ENCODE measurements around the gene GPHN. TPM values are rescaled to one million over a fixed set of nuclear protein-coding genes. Genes with fewer than 3 reads are reported as not detected.

The GPHN gene
- polyA plus RNA-seq, 6 donors from 2014 or later: 0.10 to 9.7 (median 4.1) TPM

DNA sequence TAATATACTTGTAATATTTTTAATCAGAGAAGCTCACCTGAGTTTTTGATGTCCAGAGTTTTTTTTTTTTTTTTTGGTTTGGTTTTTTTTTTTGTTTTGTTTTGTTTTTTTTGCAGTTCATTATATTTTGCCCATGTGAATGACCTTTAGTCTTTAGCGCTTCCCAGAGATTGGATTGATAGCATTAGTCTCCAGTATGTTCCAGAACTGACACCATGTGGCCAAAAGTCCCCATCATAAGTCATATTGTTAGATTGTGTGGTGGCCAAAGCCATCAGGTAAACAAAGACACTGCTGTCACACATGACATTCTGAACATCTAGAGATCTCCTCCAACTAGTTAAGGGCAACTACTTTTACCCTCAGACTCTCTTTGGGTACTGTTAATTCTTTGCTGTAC, 408.5 kb downstream of the GPHN start:
- ATAC-seq (ENCODE audit: low read depth in 2 of 2) (no peak), DNase-seq (no peak)
- Mint-ChIP-seq H3K36me3 (peaks cover 0 to 17% of the 10 kb centered on the region in 2 donors), H3K4me3 (no peak overlapping the region), H3K4me1 (no peaks in the 10 kb centered on the region), H3K27ac (no peak overlapping the region), H3K9me3 (peaks cover 0 to 16% (median 2%) of the 10 kb centered on the region in 7 donors), H3K27me3 (no peaks in the 10 kb centered on the region)

DNA sequence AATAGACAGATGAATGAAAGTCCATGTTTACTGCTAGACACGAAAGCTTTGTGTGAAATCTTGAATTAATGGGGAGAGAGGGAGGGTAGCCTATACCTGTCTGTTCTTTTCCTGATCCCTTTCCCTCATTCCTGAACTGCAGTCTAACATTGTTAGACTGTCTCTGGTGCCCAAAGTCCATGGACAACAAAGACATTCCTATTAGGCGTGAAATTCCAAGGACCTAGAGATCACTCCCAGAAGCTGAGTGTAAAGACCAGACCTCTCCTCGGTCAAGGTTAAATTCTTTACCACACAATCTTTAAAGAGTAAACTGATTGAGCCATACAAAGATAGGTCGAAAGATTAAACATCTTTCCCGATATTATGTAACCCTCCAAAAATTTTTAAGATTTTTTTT, 410.6 kb downstream of the GPHN start:
- peaks cover 0 to 25% of the 10 kb centered on the region in 2 donors for H3K36me3 Mint-ChIP-seq
- no peaks in the 10 kb centered on the region for H3K4me1 Mint-ChIP-seq

DNA sequence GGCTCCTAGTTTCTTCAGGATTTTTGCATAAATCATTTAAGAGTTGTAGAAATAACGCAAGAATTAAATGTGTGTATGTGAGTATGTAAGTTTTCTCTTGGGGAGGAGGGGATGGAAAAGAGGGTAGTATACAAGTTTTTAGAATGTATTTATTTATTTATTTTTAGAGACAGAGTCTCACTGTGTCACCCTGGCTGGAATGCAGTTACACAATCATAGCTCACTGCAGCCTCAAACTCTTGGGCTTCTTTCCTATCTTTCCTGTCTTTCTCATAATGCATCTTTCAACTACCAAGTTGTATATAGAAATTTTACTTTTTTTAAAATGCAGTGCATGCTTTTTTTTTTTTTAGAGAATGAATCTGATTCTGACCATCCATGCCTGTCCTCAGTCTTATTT, 412.2 kb downstream of the GPHN start:
- Mint-ChIP-seq H3K4me3 (no peak overlapping the region), H3K36me3 (peaks cover 0 to 25% of the 10 kb centered on the region in 2 donors), H3K27me3 (no peaks in the 10 kb centered on the region), H3K27ac (no peak overlapping the region), H3K4me1 (no peaks in the 10 kb centered on the region), H3K9me3 (peaks cover 0 to 16% (median 2%) of the 10 kb centered on the region in 7 donors)
- ATAC-seq (ENCODE audit: low read depth in 2 of 2) (no peak), DNase-seq (no peak)

More for the DNA sequence above, 410.6 kb downstream of the GPHN start:
- H3K27ac Mint-ChIP-seq: no peak overlapping the region
- peaks cover 0 to 16% (median 2%) of the 10 kb centered on the region in 7 donors for H3K9me3 Mint-ChIP-seq
- no peak overlapping the region for H3K4me3 Mint-ChIP-seq
- no peaks in the 10 kb centered on the region for H3K27me3 Mint-ChIP-seq
- ATAC-seq (ENCODE audit: low read depth in 2 of 2) (no peak), DNase-seq (no peak)

DNA sequence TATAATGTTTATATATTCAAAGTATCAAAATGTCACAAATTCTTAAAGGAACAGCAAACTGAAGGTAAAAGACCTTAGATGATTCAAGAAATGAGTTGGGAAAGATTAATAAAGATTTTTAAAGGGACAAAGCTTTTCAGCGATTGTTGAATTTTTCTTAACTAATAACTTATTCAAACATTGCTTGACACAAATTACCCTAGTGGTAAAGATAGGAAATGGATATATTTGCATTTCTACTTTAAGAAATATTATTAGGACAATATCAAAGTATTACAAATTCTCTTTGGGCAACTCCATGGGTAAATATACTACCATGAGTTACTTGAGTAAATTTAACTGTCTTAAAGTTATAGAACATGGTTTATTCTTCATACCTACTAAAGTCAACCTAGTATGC, 415.3 kb downstream of the GPHN start:
- Mint-ChIP-seq H3K27ac (no peak overlapping the region), H3K27me3 (no peaks in the 10 kb centered on the region), H3K4me1 (no peaks in the 10 kb centered on the region), H3K36me3 (peaks cover 0 to 19% of the 10 kb centered on the region in 2 donors), H3K9me3 (peaks cover 0 to 16% (median 4%) of the 10 kb centered on the region in 7 donors), H3K4me3 (no peak overlapping the region)
- ATAC-seq (ENCODE audit: low read depth in 2 of 2): no peak
- no peak for DNase-seq

DNA sequence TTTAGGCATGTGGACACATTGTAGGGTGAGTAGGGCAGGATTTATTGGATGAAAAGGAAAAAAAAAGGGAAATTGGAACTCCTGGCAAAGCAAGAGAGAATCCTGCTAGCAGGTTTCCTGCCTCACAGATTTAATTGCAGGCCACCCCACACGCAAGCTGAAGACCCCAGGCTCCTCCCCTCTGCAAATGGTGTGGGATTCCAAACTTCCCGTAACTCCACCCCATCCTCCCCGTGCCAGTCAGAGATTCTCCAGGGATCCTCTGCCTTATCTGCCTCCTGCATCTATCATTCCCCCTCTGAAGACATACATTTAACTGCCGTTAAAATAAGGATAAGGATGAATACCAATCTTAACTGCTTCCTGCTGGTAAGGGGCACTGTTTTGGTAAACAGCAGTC, 431.5 kb downstream of the GPHN start:
- DNase-seq: no peak
- no peak for ATAC-seq (ENCODE audit: low read depth in 2 of 2)
- Mint-ChIP-seq H3K4me3 (no peak overlapping the region), H3K4me1 (no peaks in the 10 kb centered on the region), H3K27ac (no peak overlapping the region), H3K27me3 (no peaks in the 10 kb centered on the region), H3K36me3 (peaks cover 23 to 26% of the 10 kb centered on the region in 2 donors), H3K9me3 (peaks cover 4 to 63% (median 38%) of the 10 kb centered on the region in 7 donors)

DNA sequence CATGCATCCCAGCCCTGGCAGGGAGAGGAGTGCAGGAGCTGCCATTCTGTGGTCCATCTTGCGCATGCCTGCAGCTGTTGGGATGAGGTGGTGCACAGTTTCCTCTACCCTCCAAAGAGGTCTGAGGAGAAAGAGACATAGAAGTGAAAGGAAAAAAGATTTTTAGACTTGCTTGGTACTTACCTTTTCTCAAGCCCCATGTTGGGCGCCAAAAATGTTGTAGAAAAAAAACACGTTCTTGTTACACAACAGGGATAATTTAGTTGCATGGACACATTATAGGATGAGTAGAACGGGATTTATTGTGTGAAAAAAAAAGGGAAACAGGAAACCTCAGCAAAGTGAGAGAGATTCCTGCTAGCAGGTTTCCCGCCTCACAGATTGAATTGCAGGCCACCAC, 436.9 kb downstream of the GPHN start:
- peaks cover 37% of the 10 kb centered on the region in 2 donors for H3K36me3 Mint-ChIP-seq
- H3K4me1 Mint-ChIP-seq: no peaks in the 10 kb centered on the region
- H3K9me3 Mint-ChIP-seq: peaks cover 10 to 87% (median 56%) of the 10 kb centered on the region in 7 donors

DNA sequence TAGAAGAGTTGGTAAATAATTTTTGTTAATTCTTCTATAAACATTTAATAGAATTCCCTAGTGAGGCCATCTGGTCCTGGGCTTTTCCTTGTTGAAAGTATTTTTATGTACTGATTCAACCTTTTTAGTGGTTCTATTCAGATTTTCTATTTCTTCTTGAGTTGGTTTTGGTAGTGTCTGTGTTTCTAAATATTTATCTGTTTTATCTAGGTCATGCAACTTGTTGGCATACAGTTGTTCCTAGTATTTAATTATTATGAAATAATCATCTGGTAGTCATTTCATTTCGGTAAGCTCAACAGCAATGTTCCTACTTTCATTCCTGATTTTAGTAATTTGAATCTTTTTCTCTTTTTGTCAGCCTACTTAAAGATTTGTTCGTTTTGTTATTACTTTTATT, 447.2 kb downstream of the GPHN start:
- Mint-ChIP-seq H3K4me1 (no peaks in the 10 kb centered on the region), H3K36me3 (peaks cover 24 to 37% of the 10 kb centered on the region in 2 donors)

More for the DNA sequence above, 436.9 kb downstream of the GPHN start:
- ATAC-seq (ENCODE audit: low read depth in 2 of 2) (no peak), DNase-seq (no peak)
- Mint-ChIP-seq H3K27me3 (no peaks in the 10 kb centered on the region), H3K4me3 (no peak overlapping the region), H3K27ac (no peak overlapping the region)

DNA sequence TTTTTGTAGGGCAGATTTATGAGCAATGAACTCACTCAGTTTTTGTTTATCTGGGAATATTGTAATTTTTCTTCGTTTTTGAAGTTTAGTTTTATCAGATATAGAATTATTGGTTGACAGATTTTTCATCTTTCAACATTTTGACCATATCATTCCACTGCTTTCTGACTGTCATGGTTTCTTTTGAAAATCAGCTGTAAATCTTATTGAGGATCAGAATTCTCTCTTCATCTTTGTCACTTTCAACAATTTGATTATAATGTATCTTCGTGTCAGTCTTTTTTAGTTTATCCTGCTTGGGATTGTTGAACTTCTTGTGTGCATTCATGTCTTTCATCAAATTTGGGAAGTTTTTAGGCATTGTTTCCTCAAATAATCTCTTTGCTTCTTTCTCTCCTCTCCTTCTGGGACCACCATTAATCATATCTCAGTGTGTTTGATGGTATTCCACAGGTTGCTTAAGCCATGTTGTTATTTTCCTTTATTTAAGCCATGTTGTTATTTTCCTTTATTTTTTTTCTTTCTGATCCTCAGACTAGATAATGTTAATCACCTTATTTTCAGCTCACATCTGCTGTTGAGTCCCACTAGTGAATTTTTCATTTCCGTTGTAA, 451.6 kb downstream of the GPHN start:
- Mint-ChIP-seq H3K4me1 (no peaks in the 10 kb centered on the region), H3K36me3 (peaks cover 37 to 41% of the 10 kb centered on the region in 2 donors), H3K27ac (peak overlapping the region in 1 of 6 donors; percentile 5), H3K9me3 (peaks cover 14 to 58% (median 31%) of the 10 kb centered on the region in 7 donors), H3K27me3 (no peaks in the 10 kb centered on the region), H3K4me3 (no peak overlapping the region)
- no peak for ATAC-seq (ENCODE audit: low read depth in 2 of 2)
- no peak for DNase-seq

More for the DNA sequence above, 447.2 kb downstream of the GPHN start:
- ATAC-seq (ENCODE audit: low read depth in 2 of 2) (no peak), DNase-seq (no peak)
- Mint-ChIP-seq H3K4me3 (no peak overlapping the region), H3K9me3 (peaks cover 14 to 57% (median 39%) of the 10 kb centered on the region in 7 donors), H3K27ac (no peak overlapping the region), H3K27me3 (no peaks in the 10 kb centered on the region)

DNA sequence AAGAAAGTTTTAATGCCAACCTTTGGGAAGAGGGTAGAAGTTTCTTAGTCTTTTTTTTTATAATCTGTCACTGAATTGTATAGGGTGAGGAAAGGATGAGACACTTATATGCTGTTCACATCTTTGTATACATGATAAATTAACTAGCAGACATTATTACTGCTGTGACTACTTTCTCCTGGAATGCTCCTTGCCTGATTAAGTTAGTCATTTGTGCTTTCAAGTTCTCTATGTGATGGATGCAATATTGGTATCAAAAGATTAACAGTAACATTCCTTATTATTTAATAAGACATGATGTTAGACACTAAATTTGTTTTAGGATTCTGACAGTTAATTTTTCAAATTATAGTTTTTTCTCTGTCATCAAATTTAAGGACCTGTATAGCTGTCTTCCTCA, 457.9 kb downstream of the GPHN start:
- Mint-ChIP-seq H3K36me3 (peaks cover 15 to 19% of the 10 kb centered on the region in 2 donors), H3K4me3 (no peak overlapping the region), H3K27me3 (no peaks in the 10 kb centered on the region), H3K4me1 (no peaks in the 10 kb centered on the region), H3K9me3 (peaks cover 4 to 19% (median 5%) of the 10 kb centered on the region in 7 donors), H3K27ac (no peak overlapping the region)
- ATAC-seq (ENCODE audit: low read depth in 2 of 2) (no peak), DNase-seq (no peak)

DNA sequence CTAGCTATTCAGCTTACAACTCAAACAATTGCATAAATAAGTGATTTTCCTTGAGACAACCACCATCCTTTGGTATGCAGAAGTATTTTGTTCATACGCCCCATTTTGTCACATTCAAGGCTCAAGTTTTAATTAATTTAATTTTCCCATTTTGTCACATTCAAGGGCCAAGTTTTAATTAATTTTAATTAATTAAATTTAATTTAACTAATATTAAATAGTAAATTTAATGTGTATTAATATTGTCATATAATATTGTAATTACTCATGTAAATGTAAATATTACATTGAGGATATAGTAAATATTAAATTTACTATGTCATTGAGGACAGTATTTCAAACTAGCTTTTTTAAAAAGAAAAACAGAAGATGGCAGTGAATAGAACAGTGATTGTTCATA, 464.5 kb downstream of the GPHN start:
- Mint-ChIP-seq H3K9me3 (no peaks in the 10 kb centered on the region), H3K4me3 (no peak overlapping the region), H3K27ac (no peak overlapping the region), H3K36me3 (no peaks in the 10 kb centered on the region), H3K27me3 (no peaks in the 10 kb centered on the region), H3K4me1 (no peaks in the 10 kb centered on the region)
- ATAC-seq (ENCODE audit: low read depth in 2 of 2): no peak
- DNase-seq: no peak

DNA sequence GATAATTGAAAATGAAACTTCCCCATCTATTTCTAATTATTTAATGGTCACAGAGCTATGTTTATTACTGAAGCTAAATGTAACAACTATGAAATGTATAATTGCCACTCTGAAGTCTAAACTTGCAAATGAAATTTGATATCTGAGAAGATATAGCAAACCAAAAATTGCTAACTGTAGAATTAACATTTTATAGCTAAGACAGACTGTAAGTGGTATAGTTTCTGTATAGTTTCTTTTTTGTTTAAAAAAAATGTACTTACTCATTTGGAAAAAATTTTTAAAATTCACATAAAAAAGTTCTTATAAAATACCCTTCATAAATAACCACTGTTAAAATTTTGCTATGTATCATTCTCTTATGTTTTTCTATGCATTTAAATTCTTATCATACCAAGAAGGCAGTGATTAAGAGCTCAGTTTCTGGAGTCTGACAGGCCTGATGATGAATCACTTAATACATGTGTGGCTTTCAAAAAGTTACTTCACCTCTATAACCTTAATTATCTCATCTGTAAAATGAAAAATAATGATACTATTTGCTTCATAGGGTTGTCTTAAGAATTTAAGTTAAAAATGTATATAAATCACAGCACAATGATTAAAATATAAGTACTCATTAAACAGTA, 466.6 kb downstream of the GPHN start:
- H3K27ac Mint-ChIP-seq: no peak overlapping the region
- no peak overlapping the region for H3K4me3 Mint-ChIP-seq
- ATAC-seq (ENCODE audit: low read depth in 2 of 2) (no peak), DNase-seq (no peak)
- H3K27me3 Mint-ChIP-seq: no peaks in the 10 kb centered on the region
- no peaks in the 10 kb centered on the region for H3K4me1 Mint-ChIP-seq
- H3K9me3 Mint-ChIP-seq: no peaks in the 10 kb centered on the region
- H3K36me3 Mint-ChIP-seq: no peaks in the 10 kb centered on the region

DNA sequence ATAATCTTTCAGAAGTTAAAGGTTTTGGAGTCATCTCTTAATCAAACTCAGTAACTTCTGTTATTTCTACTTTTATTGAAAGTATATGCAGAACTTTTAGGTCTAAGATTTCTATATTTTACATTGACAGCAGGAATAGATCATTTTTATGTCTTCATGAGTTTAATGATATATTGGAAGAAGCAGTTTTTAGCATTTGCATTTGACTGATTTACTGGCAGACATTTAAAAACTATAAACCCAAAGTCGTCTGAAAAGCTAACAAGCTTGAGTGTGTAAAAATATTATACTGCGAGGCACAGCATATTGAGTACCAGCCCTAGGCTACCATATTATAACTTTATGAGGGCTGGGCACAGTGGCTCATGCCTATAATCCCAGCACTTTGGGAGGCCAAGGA, 467.3 kb downstream of the GPHN start:
- Mint-ChIP-seq H3K27ac (no peak overlapping the region), H3K9me3 (no peaks in the 10 kb centered on the region), H3K4me3 (no peak overlapping the region), H3K27me3 (no peaks in the 10 kb centered on the region), H3K4me1 (no peaks in the 10 kb centered on the region), H3K36me3 (no peaks in the 10 kb centered on the region)
- ATAC-seq (ENCODE audit: low read depth in 2 of 2) (no peak), DNase-seq (no peak)

DNA sequence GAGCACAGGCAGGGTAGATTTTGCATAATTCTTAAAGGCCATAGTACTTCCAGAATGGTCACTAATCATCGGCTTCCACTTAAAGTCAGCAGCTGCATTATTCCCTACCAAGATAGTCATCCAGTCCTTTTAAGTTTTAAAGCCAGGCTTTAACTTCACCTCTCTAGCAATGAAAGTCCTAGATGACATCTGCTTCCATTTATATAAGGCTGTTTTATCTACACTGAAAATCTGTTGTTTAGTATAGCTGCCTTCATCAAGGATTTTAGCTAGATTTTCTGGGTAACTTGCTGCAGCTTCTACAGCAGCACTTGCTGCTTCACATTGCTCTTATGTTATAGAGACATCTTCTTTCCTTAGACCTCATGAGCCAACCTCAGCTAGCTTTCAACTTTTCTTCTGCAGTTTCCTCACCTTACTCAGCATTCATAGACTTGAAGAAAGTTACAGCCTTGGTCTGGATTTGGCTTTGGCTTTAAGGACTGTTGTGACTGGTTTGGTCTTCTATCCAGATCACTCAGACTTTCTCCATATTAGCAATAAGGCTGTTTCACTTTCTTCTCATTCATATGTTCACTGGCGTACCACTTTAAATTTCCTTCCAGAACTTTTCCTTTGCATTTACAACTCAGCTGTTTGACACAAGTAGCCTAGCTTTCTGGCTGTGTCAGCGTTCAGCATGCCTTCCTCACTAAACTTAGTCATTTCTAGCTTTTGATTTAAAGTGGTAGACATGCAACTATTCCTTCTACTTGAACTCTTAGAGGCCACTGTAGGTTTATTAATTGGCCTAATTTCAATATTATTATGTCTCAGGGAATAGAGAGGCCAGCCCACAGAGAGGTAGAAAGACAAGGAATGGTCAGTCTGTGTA, 471.4 kb downstream of the GPHN start:
- Mint-ChIP-seq H3K27ac (no peak overlapping the region), H3K27me3 (no peaks in the 10 kb centered on the region), H3K36me3 (no peaks in the 10 kb centered on the region), H3K4me3 (peak overlapping the region in 1 of 8 donors; percentile 36), H3K4me1 (no peaks in the 10 kb centered on the region), H3K9me3 (no peaks in the 10 kb centered on the region)
- ATAC-seq (ENCODE audit: low read depth in 2 of 2) (no peak), DNase-seq (no peak)

DNA sequence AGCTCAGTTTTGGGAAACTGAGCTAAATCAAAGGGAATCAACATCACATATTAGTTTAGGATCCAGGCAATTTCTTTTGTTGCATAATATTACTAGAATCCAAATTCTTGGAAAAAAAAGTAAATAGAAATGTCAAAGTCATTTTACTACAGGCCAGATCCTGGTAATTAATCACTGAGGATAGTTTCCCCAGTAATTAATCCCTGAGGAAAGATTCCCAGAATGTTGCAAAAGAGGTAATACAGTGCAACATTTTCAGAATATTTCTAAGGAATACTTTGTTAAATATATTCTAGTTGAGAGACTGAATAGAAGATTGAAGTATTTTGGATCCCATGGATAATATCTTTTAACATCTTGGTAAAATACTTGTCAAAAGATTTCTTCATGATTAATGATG, 474.3 kb downstream of the GPHN start:
- H3K36me3 Mint-ChIP-seq: no peaks in the 10 kb centered on the region
- no peak overlapping the region for H3K27ac Mint-ChIP-seq
- DNase-seq (no peak), ATAC-seq (ENCODE audit: low read depth in 2 of 2) (no peak)
- H3K4me1 Mint-ChIP-seq: no peaks in the 10 kb centered on the region
- no peaks in the 10 kb centered on the region for H3K27me3 Mint-ChIP-seq
- no peak overlapping the region for H3K4me3 Mint-ChIP-seq
- no peaks in the 10 kb centered on the region for H3K9me3 Mint-ChIP-seq
